ENCODE measurements around the gene PPP1R7.
A peak's percentile ranks its signal among the peaks of the same experiment; 100 is the strongest.

PPP1R7 gene

DNA sequence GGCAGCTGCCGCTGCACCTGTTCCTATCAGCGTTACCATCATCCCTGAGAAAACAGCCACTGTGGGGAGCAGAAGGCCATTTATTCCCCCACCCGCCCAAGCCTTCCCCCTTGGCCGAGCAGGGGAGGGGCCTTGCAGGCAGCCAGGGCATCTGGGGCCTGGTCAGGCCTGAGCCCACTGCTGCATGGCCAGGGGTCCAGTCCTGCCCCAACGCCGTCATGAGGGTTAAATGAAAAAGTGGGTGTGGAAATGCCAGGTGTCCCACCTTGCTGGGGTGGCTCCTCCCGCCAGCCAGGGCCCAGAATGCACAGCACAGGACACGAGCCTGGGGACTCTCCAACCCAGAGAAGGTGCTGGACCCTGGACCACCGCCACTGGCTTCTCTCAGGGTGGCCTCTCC is 52.4 kb downstream of the PPP1R7 start:
- no peak for DNase-seq (ENCODE audit: low read depth)
- no peak overlapping the region for H3K4me3 ChIP-seq (ENCODE audit: low read depth, low read length)

DNA sequence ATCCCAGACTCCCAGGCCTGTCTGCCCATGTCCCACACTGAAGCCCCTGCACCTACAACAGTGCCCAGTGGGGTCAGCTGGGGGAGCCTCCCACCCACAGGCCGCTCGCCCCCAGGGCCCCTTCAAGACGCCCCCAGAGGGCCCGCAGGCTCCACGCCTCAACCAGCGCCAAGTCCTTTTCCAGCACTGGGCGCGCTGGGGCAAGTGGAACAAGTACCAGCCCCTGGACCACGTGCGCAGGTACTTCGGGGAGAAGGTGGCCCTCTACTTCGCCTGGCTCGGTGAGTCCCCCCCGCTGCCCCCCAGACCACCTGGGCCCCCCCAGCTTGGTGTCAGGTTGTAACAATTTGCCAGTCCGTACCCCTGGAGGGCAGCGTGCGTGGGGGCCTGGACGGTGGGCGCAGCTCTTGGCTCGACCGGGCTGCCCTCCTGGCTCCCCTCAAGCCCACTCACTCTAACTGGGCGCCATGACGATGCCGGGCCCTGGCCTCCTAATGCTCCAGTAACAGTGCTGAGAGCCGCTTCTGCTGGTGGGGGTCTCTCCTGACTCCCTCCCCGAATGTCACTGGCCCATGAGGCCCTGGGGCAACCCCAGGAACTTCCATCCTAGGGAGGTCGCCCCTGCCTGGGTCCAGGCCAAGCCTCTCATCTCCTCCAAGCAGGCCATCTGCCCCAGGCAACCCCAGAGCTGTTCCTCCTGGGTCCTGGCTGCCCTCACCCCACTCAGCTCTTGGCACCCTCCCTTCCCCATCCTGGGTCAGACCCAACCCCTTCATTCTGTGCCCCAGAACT is 53.1 kb downstream of the PPP1R7 start:
- DNase-seq (ENCODE audit: low read depth): no peak
- H3K4me3 ChIP-seq (ENCODE audit: low read depth, low read length): no peak overlapping the region

DNA sequence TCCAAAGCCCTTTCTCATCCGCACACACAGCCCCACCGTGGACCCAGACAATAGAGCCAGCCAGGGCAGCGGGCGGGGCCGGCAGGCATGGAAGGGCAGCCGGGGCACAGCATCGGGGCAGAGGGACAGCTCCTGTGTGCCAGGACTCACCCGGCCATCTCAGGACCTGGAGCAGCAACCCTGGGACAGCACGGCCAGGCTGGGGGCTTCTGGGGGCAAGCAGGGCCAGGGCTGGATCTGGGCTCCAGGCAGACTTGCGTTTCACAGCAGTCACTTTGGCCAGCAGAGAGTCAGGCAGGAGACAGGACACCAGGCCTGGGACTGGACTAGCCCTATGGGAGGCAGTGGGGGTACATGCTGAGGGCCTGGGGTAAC is 53.7 kb downstream of the PPP1R7 start:
- no peak overlapping the region for H3K4me3 ChIP-seq (ENCODE audit: low read depth, low read length)

DNA sequence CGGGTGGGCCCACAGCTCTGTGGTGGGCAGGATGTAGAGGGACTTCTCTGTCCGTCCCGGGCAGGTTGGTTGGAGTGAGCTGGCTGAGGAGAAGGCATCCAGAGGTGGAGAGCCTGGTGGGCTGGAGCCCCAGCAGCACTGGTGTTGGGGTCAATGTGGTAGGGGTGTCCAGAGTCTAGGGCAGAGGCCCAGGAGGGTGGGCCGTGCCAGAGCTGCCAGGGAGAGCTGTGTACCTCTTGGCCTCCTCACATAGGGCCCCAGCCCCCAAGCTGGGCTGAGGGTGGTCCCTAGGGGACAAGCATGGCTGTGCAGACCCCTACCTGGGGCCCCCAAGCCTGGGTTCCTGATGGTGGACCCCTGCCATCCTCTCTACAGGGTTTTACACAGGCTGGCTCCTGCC is 54.2 kb downstream of the PPP1R7 start:
- no peak for DNase-seq (ENCODE audit: low read depth)
- H3K4me3 ChIP-seq (ENCODE audit: low read depth, low read length): no peak overlapping the region

More for the DNA sequence above, 53.7 kb downstream of the PPP1R7 start:
- DNase-seq (ENCODE audit: low read depth): no peak

DNA sequence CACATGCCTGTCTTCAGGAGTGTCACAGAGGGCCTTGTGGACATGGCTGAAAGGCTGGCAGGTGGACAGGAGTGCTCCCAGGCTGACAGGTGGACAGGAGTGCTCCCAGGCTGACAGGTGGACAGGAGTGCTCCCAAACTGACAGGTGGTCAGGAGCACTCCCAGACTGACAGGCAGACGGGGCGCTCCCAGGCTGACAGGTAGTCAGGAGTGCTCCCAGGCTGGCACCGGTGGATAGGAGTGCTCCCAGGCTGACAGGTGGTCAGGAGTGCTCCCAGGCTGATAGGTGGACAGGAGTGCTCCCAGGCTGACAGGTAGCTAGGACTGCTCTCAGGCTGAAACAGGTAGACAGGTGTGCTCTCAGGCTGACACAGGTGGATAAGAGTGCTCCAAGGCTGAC is 54.8 kb downstream of the PPP1R7 start:
- H3K4me3 ChIP-seq (ENCODE audit: low read depth, low read length): no peak overlapping the region
- no peak for DNase-seq (ENCODE audit: low read depth)

DNA sequence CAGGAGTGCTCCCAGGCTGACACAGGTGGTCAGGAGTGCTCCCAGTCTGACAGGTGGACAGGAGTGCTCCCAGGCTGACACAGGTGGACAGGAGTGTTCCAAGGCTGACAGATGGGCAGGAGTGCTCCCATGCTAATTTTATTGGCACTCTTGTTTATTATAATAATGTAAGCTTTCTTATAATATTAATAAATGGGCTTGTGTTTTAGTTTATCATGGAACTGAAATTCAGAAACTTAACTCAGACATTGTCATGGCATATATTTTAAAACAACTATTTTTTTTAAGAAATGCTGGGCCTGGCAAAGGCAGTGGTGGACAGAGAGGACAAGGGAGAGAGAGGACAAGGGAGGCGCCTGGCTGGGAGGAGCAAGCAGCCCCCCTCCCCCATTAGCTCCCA is 56.9 kb downstream of the PPP1R7 start:
- no peak overlapping the region for H3K4me3 ChIP-seq (ENCODE audit: low read depth, low read length)
- DNase-seq (ENCODE audit: low read depth): no peak

DNA sequence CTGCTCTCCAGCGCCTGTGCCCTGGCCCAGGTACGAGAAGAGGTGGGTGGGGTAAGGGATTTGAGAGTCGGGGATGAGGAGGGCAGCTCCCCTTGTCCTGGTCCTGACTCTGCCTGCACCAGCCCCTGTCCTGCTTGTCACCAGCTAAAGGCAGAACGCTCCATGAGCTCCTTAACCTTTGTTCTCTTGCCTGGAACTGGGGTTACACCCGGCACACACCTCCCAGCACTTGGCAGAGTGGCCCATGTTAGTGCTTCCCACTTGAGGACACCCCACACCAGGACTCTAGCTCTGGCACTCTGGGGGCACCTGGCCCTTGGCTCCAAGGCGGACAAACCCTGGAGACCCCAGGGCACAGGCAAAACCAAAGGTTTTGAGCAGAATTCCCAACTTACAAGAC is 57.4 kb downstream of the PPP1R7 start:
- no peak for DNase-seq (ENCODE audit: low read depth)
- no peak overlapping the region for H3K4me3 ChIP-seq (ENCODE audit: low read depth, low read length)

DNA sequence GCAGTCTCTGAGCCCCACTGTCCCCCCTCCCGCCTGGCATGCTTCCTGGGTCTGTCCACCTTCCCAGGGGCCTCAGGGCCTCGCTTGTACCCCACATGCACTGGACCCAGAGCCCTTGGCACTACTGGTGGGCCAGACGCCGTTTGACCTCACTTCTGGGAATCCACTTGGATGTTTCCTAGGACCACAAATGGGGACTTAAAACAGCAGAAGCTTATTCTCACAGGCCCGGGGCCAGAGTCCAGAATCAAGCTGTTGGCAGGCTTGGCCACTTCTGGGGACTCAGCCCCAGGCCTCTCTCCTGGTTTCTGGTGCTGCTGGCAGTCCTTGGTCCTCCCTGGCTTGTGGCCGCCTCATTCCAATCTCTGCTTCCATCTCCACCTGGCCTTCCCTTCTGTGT is 57.8 kb downstream of the PPP1R7 start:
- DNase-seq (ENCODE audit: low read depth): no peak
- H3K4me3 ChIP-seq (ENCODE audit: low read depth, low read length): no peak overlapping the region

DNA sequence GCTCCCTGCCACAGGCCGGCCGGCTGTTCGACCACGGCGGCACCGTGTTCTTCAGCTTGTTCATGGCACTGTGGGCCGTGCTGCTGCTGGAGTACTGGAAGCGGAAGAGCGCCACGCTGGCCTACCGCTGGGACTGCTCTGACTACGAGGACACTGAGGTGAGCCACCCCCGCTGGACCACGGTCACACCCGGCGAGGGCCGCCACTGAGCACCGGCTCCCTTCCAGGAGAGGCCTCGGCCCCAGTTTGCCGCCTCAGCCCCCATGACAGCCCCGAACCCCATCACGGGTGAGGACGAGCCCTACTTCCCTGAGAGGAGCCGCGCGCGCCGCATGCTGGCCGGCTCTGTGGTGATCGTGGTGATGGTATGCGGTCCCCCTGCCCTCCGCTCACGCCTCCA is 59.0 kb downstream of the PPP1R7 start:
- DNase-seq (ENCODE audit: low read depth): no peak
- no peak overlapping the region for H3K4me3 ChIP-seq (ENCODE audit: low read depth, low read length)

DNA sequence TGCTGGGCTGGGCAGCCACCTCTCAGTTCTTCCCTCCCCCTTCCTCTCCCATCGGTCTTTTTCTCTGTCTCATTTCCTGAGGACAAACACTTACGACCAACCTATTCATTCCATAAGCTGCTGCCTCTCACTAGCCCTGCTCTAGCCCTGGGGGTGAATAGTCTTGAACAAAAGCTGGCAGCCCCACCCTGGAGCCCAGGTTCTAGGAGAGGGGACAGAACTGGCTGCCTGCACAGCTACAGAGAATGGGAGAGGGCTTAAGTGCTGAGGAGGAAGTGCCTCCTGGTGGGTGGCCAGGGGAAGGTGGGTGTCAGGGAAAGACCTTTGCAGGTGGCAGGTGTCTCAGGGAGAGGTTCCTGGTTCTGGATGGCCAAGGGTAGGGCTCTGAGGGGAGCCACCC is 61.0 kb downstream of the PPP1R7 start:
- DNase-seq (ENCODE audit: low read depth): no peak

DNA sequence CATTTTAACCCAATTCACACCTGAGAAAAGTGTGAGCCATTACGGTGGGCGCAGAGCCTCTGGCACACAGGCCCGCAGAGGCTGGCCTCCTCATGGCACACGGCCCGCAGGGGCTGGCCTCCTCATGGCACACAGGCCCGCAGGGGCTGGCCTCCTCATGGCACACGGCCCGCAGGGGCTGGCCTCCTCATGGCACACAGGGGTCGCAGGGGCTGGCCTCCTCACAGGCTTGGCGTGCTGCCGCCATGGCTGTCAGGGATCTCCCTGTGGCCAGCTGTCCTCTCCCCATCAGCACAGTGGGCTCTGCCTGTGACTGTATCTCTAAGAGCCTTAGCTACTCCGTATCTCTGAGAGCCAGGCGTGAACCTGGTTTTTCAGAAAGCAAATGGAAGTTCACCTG is 62.8 kb downstream of the PPP1R7 start:
- DNase-seq (ENCODE audit: low read depth): no peak
- H3K4me3 ChIP-seq (ENCODE audit: low read depth, low read length): no peak overlapping the region

More for the DNA sequence above, 61.0 kb downstream of the PPP1R7 start:
- H3K4me3 ChIP-seq (ENCODE audit: low read depth, low read length): no peak overlapping the region

DNA sequence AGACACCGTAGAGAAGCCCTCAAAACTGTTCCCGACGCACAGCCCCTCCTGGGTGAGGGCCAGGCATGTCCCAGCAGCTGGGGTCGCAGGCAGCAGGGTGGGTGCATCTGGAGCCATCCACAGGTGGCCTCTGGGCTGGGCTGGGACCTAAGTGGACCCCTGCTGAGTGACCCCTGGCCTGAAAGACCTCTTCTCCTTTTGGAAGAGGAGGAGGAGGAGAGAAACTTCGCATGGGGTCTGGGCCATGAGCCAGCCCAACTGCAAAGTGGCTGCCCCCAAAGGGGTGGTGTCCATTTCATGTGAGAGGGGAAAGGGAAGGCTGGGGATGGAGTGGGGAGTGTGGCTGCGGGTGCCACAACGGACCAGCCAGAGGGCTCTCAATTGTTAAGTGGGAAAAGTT is 63.3 kb downstream of the PPP1R7 start:
- no peak for DNase-seq (ENCODE audit: low read depth)
- H3K4me3 ChIP-seq (ENCODE audit: low read depth, low read length): no peak overlapping the region

DNA sequence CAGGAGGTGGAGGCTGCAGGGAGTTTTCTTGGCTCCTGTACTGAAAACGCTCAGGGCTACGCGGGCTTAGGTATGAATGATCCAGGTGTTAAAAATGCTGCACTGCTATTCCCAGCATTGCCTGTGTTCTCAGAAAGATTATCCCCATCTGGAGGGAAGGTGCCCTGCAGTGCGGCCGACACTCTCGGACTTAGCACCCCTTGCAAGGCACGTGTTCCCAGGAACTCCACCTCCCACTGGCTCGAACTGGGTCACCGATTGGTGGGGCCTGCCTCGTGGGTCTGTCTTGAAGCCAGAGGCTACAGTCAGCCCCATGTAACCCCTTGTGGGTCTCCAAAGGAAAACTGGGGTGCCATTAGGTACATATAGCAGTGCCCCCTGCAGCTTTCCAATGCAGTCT is 63.9 kb downstream of the PPP1R7 start:
- no peak for DNase-seq (ENCODE audit: low read depth)
- no peak overlapping the region for H3K4me3 ChIP-seq (ENCODE audit: low read depth, low read length)

DNA sequence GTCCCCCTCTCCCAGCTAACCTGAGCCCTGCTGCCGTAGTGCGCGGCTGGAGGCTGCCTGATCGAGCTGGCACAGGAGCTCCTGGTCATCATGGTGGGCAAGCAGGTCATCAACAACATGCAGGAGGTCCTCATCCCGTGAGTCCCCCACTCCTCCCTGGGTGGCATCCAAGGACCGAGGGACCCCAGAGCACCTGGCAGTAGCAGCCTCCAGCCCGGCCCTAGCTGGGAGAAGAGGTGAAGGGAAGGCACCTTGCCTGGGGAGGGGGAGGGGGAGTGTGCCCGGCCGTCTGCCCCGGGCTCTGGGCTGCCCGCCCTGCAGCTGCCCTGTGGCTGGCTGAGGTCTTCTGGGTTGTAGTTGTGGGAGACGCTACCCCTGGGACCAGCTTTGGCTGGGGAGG is 64.5 kb downstream of the PPP1R7 start:
- H3K4me3 ChIP-seq (ENCODE audit: low read depth, low read length): no peak overlapping the region
- no peak for DNase-seq (ENCODE audit: low read depth)

DNA sequence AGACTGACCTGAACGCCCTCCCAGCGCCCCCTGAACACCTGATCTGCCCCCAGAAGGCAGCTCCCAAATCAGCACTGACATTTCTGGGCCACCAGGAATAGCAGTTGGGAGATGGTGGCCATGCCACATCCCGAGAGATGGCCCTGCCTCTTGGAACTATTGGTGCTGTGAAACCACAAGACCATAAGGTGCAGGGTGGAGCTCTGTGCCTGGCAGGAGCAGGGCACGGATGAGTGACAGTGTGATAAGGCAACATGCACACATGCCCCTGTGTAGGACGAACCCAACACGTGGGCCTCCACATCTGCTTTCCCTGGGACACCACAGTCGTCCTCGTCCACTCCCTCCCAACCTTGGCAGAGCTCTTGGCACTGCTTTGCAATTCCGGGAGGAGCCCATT is 65.2 kb downstream of the PPP1R7 start:
- DNase-seq (ENCODE audit: low read depth): no peak
- no peak overlapping the region for H3K4me3 ChIP-seq (ENCODE audit: low read depth, low read length)

DNA sequence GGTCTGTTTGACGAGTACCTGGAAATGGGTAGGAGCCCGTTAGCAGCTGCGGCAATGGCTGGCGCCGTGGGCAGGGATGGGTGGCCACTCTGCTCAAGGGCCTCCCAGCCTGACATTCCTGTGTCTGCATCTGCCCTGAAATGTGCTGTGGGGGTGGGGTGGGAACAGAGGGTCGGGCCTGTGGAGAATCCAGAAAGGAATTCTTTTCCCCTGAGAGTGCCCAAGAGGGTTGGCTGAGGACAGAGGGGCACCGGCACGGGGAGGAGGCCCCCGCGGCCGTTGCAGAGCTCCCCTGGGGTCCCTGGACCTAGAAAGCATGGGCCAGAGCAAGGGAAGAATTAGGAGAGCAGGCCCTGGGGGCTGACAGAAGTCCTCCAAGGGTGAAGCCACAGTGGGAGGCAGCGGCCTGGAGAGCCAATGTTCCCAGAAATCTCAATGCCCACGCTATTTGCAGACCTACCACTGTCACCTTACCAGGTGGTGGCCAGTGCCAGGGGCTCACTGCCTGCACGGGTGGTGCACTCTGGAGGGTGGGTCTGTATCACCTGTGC is 66.0 kb downstream of the PPP1R7 start:
- H3K4me3 ChIP-seq (ENCODE audit: low read depth, low read length): no peak overlapping the region
- DNase-seq (ENCODE audit: low read depth): no peak

DNA sequence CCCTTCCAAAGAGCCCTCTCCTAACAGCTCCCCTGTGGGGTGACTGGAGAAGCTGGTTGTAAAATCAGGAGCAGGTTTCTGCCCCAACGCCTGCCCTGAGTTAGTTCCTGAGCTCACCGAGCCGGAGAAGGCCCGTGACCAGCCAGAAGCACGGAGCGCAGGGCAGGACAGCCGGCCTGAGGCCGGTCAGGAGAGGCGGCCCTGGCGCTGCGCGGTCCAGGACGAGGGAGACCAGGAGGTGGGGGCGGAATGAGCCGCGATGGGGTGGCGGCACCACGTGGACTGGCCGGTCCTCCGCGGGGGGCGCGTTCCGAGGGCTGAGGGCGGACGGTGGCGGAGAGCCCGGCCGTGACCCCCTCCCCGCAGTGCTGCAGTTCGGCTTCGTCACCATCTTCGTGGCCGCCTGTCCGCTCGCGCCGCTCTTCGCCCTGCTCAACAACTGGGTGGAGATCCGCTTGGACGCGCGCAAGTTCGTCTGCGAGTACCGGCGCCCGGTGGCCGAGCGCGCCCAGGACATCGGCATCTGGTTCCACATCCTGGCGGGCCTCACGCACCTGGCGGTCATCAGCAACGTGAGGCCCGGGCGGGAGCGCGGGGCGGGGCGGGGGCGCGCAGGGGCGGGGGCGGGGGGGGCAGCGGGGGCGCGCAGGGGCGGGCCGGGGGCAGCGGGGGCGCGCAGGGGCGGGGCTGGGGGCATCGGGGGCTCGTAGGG is 67.2 kb downstream of the PPP1R7 start:
- peak; percentile 40 for DNase-seq (ENCODE audit: low read depth)
- peak overlapping the region; percentile 42 for H3K4me3 ChIP-seq (ENCODE audit: low read depth, low read length)

DNA sequence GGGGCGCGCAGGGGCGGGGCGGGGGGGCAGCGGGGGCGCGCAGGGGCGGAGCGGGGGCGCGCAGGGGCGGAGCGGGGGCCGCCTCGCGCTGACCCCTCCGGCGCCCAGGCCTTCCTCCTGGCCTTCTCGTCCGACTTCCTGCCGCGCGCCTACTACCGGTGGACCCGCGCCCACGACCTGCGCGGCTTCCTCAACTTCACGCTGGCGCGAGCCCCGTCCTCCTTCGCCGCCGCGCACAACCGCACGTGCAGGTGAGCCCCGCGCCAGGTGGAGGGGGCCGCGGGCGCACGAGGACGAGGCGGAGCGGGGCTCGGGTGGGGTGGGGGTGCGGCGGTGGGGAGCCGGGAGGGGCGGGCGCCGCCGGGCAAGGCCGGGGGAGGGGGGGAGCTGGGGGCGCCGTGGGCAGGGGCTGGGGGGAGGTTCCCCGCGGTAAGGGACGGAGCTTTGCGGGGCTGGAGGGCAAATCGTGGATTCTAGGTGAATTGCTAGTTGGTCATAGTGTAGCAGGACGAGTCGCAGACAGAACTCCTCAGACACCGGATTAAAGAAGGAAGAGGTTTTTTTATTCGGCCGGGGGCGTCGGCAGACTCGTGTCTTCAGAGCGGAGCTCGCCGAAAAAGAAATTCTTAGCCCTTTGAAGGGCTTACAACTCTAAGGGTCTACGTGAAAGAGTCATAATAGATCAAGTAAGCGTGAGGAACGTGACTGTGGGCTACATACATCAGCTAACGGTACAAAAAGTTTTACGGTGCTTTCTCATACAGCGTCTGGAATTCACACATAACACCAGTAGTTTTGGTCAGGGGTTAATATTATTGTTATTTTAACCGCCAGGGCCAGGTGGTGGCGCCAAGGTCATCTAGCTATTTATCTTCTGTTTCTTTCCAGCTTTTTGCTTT is 68.1 kb downstream of the PPP1R7 start:
- H3K4me3 ChIP-seq (ENCODE audit: low read depth, low read length): peak overlapping the region; percentile 59
- no peak for DNase-seq (ENCODE audit: low read depth)

DNA sequence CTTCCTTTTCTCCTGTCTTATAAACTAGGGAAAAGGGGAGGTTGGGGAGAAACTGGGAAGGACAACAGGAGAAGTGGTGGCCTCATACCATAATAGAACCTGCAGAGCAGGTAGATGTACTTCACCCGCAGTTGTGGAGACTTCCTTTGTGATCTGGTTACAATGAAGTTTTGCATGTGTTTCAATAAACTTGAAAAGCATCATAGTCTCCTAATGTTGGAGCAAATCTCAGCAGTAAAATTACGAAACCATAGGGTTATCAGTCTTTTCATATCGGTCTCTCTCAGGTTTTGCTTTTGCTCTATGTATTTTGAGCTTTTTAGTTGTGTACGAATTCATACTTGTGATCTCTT is 68.7 kb downstream of the PPP1R7 start:
- H3K4me3 ChIP-seq (ENCODE audit: low read depth, low read length): peak overlapping the region; percentile 59
- no peak for DNase-seq (ENCODE audit: low read depth)

DNA sequence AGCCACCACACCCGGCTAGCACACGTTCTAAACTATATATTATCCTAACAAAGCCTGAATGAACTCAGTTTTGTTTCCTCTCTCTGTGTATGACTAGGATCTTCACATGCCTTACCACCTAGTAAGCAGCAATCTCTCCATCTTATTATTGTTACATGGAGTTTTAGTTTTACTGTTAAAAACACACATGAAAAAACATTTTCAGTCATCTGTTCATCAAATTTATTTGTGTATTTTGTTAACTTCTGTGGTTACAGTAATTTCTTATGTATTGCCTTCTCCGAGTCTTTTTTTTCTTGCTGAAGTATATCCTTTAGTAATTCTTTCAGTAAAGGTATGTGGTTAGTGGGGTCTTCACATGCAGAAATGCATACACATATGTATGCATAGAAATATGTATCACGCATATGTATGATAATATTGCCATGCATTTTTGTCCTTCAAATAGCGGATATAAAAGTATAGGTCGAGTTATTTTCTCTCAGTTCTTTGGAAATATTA is 69.6 kb downstream of the PPP1R7 start:
- DNase-seq (ENCODE audit: low read depth): no peak
- no peak overlapping the region for H3K4me3 ChIP-seq (ENCODE audit: low read depth, low read length)

Measured in skeletal muscle cell (primary cell).